PC-3 (cell line): ENCODE data around the gene PIAS1.

Experiments used
- EZH2 ChIP-seq: fragments of 300-600 bp; sonication (generic); IDR thresholded peaks from one replicate; pipeline ENCODE4 v1.6.1; 2017; ENCODE audit warnings: antibody characterized with exemption, mild to moderate bottlenecking, low read length; ENCODE audit not compliant: unreplicated experiment
- TF ChIP-seq, protein P1 (sequence below): fragments of 300-600 bp; sonication (generic); conservative IDR thresholded peaks from 2 replicates; pipeline ENCODE4 v1.5.1; 2017; ENCODE audit warnings: antibody characterized with exemption, low read depth, mild to moderate bottlenecking, low read length

DNA sequence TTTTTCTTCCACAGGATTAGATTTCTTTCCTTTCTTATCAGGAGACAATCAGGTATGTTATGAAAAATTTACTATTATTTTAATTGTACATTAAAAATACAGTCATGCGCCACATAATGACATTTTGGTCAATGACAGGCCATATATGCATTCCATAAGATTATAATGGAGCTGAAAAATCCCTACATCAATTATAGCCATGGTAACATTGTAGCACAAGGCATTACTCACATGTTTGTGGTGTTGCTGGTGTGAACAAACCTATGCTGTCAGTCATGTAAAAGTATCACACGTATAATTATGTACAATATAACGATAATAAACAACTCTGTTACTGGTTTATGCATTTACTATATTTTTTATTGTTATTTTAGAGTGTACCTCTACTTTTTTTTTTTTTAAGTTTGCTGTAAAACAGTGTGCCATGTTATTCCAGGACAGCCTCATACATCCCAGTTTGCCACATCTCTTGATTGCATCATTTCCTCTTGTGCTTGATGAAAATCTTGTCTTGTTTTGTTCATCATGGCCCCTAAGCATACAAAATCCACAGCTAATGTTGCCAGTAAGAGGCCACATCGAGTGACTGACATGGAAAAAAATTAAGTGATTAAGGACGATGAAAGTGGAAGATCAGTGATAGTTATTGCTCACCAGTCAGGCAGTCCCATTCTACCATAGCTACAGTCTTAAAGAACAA lies 129.7 kb downstream of the PIAS1 start:
- TF ChIP-seq, protein P1, sequence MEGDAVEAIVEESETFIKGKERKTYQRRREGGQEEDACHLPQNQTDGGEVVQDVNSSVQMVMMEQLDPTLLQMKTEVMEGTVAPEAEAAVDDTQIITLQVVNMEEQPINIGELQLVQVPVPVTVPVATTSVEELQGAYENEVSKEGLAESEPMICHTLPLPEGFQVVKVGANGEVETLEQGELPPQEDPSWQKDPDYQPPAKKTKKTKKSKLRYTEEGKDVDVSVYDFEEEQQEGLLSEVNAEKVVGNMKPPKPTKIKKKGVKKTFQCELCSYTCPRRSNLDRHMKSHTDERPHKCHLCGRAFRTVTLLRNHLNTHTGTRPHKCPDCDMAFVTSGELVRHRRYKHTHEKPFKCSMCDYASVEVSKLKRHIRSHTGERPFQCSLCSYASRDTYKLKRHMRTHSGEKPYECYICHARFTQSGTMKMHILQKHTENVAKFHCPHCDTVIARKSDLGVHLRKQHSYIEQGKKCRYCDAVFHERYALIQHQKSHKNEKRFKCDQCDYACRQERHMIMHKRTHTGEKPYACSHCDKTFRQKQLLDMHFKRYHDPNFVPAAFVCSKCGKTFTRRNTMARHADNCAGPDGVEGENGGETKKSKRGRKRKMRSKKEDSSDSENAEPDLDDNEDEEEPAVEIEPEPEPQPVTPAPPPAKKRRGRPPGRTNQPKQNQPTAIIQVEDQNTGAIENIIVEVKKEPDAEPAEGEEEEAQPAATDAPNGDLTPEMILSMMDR = no peak
- no peak for TF ChIP-seq EZH2
